ENCODE results near the gene TMEM91.
"Not testable (repeated sequence)": the region's sequence is repeated elsewhere in the genome, so short reads cannot be mapped to it uniquely, and the experiment has no call there.

TMEM91 gene

GRCh38 chr19:41353466-41354342 is 22.6 kb upstream of the TMEM91 start, which contains the start of gene TGFB1:
TGFB1 (minus strand) TSS chr19:41353922; CDS start chr19:41353044, 878 bp downstream.
- peak; percentile 98 for DNase-seq

- DNase-seq = no peak
Measured at GRCh38 chr19:41354343-41354953, 21.9 kb upstream of the TMEM91 start.

GRCh38 chr19:41355035-41355434 is 21.3 kb upstream of the TMEM91 start:
- DNase-seq = no peak

- DNase-seq = no peak
Measured at GRCh38 chr19:41355802-41356201, 20.5 kb upstream of the TMEM91 start.

GRCh38 chr19:41356984-41357739 is 19.2 kb upstream of the TMEM91 start:
- no peak for DNase-seq

- DNase-seq = no peak
Measured at GRCh38 chr19:41357746-41358145, 18.6 kb upstream of the TMEM91 start.

- no peak for DNase-seq
Measured at GRCh38 chr19:41359741-41360140, 16.6 kb upstream of the TMEM91 start.

DNA sequence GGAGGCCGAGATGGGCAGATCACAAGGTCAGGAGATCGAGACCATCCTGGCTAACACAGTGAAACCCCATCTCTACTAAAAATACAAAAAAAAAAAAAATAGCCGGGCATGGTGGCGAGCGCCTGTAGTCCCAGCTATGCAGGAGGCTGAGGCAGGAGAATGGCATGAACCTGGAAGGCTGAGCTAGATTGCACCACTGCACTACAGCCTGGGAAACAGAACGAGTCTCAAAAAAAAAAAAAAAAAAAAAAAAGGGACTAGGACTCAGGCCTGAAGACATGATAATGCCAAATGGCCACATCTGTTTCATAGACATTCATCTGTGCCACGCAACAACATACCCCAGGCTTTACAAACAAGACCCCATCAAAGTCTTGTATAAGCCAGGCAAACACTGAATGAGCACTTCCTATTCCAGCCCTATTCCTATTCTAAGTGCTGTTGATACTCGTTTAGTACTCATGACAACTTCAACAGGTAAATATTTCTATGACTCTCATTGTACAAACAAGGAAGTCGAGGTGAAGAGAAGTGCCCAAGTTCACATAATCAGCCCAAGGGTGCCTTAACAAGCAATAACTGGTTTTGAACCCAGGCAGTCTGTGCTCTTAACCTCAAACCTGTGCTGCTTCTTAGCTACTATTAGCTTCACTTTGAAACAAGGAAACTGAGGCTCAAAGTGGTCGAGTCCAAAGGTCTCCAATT is 14.0 kb upstream of the TMEM91 start:
- no peak for DNase-seq

DNA sequence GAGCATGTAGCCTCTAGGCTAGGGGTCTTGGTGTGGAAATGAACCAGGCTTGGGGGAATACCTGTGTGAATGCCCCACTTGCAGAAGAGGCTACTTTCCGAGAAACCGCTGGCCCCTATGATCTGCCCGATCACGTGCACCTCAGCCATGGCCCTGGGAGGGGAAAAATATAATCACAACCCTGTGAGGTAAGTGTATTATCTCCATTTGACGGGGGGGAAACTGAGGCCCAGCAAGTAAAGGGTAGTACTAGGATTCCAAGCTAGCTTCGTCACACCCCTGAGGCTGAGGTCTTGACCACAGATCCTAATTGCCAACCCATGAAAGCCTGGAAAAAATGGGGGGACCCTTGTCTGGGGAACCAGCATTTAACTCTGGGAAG is 13.0 kb upstream of the TMEM91 start:
- no peak for DNase-seq

DNA sequence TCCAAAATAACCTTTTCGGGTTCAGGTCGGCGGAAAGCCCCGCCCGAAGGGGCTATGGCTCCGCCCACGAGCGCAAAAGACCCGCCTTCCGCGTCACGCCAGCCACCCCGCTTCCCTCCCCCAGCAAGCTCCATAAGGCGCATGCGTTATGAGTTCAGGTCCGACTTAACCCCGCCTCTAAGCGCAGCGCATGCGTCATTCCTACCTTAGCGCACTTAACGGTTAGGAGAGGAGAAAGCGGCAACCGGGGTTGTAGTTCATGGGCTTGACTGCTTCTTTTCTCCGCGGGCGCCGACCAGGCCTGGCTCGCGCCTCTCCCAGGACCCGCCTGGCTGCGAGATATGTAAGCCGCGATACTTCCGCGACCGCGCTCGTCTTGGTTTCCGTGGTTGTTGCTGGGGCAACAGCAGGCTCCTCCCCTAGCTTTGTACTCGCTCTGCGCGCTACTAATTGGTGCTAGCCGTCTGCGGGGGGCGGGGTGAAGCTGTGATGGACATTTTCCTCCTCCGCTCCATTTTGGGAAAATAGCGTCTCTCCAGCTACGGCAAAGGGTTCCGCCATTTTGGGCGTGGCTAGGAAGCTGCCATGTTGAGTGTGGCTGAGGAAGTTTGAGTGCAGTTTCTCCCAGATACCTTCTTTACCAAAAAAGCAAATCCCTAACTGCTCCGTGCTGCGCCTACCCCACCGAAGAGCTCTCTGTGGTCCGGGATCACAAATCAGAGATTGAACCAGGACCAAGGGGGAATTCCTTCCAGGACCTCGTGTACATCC is 12.4 kb upstream of the TMEM91 start, which contains the start of gene B9D2:
TSS of gene B9D2 (minus strand) at position 397 of the 771 bp plus-strand sequence. CDS start 630 bp downstream, outside the sequence.
- DNase-seq = peak; percentile 100

DNA sequence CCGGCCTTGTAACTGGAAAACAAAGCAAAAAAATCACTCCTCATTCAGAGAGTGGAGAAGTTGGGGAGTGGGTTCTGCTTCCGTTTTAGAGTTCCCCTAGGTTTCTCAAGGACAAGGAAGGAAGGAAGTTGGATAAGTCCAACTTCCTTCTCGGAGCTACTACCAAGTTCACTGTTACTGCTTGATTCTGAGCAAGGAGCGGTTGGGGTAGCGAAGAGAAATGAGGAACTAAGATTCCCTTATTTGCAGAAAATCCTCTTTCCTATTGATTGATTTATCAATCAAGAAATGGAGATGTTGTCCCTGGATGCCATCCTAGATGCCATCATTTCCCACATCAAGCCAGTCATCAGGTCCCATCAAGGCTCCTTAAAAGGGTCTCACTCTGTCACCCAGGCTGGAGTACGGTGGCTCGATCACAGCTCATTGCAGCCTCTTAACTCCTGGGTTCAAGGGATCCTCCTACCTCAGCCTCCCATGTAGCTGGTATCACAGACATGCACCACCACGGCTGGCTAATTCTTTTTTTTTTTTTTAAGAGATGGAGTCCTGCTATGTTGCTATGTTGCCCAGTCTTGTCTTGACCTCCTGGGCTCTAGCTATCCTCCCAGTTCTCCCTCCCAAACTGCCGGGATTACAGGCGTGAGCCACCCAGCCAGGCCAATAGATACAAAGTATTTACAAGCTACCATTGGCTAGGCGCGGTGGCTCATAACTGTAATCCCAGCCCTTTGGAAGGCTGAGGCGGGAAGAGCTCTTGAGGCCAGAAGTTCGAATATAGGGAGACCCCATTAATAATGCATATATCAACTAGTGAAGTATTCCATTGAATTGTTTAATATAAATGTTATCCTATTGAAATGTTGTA is 11.6 kb upstream of the TMEM91 start:
- DNase-seq = peak; percentile 90

DNA sequence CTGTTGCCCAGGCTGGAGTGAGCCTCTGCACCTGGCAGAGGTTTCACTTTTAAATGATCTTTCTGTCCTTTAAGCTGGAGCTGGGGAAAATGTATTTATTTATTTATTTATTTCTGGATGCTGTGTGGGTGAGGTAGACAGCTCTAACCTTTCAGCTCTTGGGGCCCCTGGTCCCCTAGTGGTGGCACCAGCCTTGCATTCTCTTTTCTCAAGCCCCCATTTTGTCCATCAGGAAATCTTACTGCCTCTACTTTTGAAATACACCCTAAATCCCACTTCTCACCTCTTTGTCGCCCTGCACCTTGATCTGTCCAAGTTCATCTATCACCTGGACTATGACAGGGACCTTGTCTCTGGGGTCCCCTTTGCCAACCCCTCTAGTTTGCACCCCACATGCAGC is 10.2 kb upstream of the TMEM91 start:
- DNase-seq = peak; percentile 55

DNA sequence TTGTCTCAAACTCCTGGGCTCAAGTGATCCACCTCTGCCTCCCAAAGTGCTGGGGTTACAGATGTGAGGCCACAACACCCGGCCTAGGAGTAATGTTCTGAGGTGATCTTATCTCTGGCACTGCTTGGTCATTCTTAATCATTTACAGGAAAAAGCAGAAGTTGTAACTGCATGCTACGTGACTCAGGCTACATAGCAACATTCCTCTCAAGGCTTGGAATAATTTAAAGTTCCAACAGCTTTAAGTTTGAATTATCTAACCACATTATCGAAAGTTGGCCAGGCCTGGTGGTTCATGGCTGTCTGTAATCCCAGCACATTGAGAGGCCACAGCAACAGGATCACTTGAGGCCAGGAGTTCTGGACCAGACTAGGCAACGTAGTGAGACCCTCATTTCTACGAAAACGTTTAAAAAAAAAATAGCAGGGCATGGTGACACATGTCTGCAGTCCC is 8.5 kb upstream of the TMEM91 start:
- DNase-seq = peak; percentile 98

- no peak for DNase-seq
Measured at GRCh38 chr19:41369769-41370168, 6.6 kb upstream of the TMEM91 start.

DNA sequence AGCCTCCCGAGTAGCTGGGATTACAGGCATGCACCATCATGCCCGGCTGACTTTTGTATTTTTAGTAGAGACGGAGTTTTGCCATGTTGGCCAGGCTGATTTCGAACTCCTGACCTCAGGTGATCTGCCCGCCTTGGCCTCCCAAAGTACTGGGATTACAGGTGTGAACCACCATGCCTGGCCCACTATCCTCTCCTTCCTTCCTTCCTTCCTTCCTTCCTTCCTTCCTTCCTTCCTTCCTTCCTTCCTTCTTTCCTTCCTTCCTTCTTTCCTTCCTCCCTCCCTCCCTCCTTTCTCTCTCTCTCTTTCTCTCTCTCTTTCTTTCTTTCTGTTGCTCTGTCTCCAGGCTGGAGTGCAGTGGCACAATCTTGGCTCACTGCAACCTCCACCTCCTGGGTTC is 5.2 kb upstream of the TMEM91 start:
- DNase-seq = not testable (repeated sequence)

GRCh38 chr19:41371541-41371940 is 4.8 kb upstream of the TMEM91 start:
- no peak for DNase-seq

GRCh38 chr19:41372501-41372900 is 3.8 kb upstream of the TMEM91 start:
- no peak for DNase-seq

DNA sequence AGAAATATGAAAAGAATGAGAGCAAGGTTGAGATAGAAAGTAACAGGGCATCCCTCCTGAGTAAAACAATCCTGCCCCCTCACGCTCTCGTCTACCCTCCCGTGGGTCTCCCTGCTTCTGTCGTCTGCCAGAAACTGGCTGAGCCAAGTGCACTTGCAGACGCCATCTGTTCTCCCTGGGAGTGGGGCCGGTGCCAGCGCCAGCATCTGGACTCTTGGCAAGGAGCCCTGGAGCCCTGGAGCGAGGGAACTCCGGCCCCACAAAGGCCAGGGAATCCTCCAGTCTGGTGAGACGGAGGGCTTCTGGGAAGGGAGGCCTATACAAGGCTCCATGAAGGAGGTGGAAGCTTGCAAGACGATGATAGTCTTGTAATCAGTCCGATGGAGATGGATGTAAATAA is 2.3 kb upstream of the TMEM91 start:
- no peak for DNase-seq

DNA sequence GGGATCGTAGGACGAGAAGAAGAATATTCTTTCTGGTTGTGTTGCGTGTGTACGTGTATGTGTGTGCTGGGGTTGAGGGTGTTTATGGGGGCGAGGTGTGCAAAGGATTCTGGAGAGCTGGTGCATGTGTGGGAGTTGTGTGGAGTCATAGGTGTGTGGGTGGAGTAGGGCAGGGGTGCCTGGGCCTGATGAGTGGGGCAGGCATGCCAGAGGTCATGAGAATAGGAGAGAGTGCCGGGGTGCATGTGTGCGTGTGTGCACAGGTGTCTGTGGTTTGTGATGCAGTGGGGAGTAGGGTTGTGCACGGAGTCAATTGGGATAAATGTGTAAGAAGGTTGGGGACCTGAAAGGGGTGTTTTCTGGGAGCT is 649 bp downstream of the TMEM91 start:
- no peak for DNase-seq

GRCh38 chr19:41377977-41378709 is 1.8 kb downstream of the TMEM91 start:
- DNase-seq = no peak

Measured in OCI-M1 (cell line).